Activated CD8-positive, alpha-beta memory T cell treated with anti-CD3 and anti-CD28 coated beads for 1 hour (primary cell): ENCODE data around the gene GOSR1.
"Not testable (repeated sequence)": the region's sequence is repeated elsewhere in the genome, so short reads cannot be mapped to it uniquely, and the experiment has no call there.

Experiments
- DNase-seq, 2 donors: peaks; one replicate each; pipeline ENCODE4 v3.0.0-alpha.2; 2020; ENCODE audit warnings: low read depth in 1 of 2; ENCODE audit errors: extremely low read depth in 1 of 2

Gene GOSR1

DNA sequence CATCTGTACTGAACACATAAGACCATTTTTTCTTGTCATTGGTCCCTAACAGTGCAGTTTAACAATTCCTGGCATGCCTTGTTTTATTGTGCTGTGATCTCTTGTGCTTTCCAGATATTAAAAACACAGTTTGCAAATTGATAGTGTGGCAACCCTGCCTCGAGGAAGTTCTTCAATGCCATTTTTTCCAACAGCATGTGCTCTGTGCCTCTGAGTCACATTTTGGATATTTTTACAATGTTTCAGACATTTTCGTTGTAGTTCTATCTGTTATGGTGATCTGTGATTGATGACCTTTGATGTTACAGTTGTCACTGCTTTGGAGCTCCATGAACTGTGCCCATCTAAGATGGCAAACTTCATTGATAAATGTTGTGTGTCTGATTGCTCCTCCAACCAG is 66.2 kb downstream of the GOSR1 start:
- no peak for DNase-seq

DNA sequence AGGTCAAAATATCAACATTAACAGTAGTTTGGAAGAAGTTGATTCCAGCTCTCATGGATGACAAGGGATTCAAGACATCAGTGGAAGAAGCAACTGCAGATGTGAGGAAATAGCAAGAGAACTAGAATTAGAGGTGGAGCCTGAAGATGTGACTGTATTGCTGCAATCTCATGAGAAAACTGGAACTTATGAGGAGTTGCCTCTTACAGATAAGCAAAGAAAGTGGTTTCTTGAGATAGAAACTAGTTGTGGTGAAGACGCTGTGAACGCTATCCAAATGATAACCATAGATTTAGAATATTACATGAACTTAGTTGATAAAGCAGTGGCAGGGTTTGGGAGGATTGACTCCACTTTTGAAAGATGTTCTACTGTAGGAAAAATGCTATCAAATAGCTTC is 67.8 kb downstream of the GOSR1 start:
- no peak for DNase-seq

DNA sequence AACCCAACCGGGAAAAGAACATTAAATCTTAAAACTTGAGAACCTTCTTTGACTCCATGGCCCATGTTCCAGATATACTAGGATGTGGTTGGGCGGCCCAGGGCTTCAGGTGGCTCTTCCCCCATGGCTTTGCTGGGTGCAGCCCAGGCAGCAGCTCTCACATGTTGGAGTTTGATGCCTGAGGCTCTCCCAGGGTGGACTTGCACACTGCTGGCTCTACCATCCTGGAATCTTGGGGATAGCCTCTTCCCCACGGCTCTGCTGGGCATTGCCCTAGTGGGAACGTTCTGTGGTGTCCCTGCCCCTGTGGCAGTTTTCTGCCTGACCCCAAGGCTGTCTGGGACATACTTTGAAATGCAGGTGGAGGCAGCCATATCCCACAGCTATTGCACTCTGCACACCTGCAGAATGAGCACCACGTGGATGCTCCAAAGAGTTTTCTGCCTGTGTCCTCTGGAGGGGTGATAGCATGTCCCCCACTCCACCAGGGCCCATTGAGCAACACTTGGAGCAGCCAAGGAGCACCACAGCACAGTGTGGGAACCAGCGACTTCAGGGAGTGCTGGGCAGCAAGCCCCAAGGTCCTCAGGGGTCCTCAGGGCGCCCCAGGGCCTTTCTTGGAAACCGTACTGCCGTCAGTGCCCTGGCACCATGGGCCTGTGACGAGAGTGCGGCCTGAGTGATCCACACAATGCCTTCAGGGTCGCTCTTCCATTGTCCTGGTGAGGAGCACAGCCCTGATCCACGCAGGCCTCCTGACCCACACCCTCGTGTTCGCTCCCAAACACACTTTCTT is 70.8 kb downstream of the GOSR1 start:
- DNase-seq: no peak

DNA sequence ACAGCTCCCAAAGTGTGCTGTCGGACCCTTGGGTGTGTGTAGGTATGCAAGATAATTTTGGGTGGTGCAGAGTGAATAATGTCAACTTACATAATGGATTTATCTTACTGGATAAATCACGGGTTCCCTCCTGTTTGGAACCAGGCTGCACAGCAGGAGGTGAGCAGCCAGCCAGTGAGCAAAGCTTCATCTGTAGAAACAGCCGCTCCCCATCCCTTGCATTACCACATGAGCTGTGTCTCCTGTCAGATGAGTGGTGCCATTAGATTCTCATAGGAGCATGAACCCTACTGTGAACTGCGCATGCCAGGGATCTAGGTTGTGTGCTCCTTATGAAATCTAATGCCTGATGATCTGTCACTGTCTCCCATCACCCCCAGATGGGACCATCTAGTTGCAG is 72.0 kb downstream of the GOSR1 start:
- DNase-seq: not testable (repeated sequence)

DNA sequence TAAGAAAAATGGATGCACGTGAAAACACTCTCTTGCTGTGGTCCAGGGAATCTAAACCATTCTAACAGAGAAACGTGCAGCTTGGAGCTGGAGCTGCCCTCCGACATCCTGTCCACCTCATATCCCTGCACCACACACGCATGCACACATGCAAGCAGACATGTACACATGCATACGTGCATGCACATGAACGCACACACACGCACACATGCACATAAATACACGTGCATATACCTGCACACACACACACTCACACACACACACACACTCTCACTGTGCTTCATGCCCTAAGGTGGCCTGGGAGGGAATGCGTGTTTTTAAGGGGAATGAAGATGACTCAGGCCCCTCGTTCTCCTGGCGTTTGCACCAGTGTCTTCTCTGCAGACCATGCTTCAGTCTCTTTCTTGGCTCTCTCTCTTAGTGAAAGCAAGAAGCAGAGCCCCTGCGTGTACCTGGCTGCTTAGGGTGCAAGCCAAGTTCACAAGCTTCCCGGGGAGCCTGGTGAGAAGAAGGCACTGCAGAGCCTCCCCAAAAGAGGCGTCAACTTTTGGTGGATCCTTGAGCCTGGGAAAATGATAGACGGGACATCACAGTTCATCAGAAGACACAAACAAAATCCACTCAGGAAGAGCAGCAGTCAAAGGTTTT is 72.8 kb downstream of the GOSR1 start:
- DNase-seq: no peak

DNA sequence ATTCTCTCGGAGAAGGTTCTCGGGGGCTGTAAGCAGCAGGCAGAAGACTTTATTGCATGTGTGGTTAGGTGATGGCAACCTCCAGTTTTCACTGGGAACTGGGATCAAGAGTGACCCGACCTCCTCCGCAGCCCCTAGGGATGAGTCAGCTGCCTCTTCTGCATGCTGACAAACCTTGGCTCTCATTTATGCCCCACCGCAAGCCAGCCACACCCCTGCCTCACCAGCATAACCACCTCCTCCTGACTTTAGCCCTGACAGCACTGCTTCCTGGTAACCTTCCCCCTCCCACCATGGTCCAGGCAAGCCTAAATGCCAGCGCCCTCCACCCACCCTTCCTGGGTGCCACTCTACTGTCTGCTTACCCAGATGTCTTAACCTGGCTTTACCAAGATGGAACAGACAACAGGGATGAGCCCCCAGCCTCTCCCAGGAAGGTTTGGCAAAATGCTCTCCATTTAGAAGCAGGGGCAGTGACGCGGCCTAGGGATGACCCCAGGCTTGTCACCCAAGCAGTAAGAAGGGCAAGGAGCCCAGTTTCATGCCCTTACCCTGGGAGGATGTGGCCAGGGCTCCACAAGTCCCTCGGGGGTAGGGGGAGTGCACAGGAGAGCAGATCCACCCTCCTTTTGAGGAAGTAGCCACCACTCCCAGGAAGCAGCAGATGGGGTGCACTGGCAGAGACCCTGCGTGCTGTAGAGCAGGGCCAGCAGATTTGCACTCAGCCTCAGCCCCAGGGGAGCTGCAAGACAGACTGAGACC is 73.5 kb downstream of the GOSR1 start:
- DNase-seq: no peak

DNA sequence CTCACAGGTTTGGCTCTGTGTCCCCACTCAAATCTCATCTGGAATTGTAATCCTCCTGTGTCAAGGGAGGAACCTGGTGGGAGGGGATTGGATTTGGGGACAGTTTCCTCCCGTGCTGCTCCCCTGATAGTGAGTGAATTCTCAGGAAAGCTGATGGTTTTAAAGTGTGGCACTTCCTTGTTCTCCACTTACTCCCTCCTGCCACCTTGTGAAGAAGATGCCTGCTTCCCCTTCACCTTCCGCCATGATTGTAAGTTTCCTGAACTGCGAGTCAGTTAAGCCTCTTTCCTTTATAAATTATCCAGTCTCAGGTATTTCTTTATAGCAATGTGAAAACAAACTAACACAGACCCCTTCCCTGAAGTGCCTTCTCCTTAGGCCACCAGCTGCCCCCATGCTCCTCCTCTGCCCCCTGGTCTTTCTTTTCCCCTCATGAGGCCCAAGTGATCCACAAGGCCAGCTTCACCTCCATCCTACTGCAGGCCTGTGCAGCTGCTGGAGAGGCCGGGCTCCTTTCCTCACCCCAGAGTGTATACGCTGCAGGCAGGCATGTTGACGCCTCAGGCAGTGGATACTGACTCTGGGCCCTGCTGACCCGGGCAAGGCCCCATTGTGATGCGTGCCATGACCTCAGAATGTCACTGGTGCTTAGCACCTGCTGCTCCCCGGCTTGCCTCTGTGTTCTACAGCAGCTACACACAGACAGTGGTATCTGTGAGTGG is 74.2 kb downstream of the GOSR1 start:
- not testable (repeated sequence) for DNase-seq

DNA sequence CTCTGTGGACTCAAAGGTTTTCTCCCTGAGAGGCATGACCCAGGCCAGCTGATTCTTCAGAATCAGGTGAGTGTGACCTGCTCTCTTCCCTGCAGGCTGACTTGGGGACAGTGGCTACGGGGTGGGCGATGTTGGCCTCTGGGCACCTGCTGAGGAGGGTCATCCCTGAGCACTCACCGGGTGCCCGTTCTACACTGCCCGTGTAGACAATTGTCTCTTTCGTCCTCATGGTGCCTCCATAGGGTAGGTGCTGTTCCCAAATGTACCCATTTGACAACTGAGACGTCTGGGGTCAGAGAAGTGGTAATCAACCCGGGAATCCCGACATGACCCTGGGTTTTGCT is 74.8 kb downstream of the GOSR1 start:
- no peak for DNase-seq

DNA sequence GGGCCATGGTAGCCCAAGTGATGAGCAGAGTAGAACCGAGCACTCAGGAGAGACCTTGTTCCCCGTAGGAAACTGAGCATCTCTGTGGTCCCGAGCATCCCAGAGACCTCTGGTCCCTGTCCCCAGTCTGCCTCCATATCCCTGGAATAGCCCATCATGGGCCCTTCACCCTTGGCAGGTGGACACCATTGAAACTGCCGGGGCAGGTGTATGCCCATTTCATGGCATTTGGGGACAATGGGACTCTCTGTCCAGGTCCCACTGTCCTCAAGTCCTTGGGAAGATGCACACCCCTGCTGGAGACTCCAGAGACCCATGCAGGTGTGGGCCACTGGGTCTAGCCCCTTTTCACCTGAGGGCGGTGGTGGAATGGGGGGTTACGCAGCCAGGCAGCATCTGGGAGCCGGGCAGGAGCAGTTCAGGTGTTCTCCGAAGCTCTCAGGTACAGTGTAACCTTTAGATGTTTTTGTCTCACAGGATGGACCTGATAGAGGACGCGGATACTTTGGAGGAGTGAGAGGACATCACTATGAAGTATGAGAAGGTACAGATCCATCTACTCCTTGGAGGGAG is 75.9 kb downstream of the GOSR1 start:
- DNase-seq: no peak

DNA sequence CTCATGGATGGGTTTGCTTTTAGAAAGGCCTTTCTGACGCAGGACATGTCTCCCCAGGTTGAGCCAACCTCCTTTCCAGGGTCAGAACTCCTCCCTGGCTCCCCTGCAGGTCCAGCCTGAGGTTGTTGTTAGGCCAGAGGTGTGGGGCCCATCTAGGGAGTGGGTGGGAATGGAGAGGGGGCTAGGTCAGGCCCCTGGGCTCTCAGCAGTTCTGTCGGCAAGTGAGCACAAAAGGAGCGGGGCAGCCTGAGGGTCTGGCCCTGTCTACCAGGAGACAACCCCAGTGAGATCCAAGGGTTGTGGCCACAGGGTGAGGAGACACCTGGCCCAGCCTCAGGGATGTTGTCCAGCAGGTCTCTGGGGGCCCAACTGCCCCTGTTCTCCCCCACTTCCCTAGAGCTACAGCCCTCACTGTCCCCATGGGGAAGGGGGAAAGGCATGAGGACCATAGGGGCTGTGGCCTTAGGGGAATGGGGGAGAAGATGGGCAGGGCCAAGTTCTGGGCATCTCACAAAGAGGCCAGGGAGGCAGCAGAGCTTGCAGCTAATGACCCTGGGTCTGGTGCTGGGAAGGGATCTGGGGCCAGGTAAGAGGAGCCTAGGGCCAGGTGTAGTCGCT is 76.7 kb downstream of the GOSR1 start:
- not testable (repeated sequence) for DNase-seq

DNA sequence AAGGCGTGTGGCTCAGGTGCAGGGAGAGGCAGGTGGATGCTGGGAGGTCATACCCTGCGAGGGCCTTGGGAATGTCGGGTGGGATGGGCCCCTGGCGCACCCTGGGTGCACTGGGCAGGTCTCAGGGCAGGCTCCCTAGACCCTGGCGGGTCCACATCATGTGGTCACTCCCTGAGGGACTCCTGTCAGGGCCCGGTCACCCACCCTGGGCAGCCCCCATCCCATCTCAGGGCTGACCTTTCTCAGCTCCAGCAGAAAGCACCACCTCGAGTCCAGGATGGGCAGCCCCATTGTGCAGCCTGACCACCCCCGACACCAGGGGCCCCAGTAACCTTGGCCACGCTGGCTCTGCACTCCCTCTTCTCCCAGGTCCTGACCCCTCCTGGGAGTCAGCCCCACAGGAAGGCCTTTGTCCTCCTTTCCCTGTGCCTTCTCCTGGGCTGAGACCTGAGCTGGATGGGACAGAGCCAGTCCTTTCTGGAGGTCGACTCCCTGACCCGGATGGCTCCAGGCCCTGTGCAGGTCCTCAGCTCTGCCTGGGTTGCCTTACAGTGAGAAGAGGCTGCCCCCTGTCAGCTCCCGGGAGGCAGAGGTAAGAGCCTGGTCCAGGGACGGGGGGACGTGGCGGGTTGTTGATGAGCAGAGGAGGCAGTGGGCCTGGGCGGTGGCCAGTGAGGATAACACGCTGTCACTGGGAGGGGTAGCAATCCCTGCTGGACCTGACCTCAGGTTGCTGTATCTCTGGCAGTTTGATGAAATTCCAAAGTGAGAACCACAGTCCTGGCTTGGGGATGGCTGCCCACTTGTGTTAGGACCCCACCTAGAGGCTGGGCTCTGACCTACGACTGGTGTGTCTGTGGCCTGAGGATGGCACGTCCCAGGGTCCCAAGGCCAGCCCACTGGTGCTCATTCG is 77.9 kb downstream of the GOSR1 start:
- no peak for DNase-seq

DNA sequence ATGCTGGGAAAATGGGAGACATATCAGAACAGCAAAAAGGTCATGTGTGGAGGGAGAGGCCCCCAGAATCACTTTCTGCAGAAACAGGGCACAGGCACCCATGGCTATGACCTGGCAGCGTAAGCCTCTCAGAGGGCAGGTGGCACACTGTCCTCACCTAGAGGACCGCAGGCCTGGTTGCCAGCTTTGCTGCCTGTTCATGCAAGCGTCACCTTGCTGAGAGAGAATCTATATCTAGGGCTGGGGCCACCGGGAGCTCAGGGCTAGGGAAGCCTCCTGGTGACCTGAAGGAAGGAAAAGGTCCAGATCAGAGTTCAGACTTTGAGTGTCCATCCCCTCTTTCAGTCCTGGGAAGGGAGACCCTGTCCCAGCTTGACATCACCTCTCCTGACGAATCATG is 78.7 kb downstream of the GOSR1 start:
- no peak for DNase-seq

DNA sequence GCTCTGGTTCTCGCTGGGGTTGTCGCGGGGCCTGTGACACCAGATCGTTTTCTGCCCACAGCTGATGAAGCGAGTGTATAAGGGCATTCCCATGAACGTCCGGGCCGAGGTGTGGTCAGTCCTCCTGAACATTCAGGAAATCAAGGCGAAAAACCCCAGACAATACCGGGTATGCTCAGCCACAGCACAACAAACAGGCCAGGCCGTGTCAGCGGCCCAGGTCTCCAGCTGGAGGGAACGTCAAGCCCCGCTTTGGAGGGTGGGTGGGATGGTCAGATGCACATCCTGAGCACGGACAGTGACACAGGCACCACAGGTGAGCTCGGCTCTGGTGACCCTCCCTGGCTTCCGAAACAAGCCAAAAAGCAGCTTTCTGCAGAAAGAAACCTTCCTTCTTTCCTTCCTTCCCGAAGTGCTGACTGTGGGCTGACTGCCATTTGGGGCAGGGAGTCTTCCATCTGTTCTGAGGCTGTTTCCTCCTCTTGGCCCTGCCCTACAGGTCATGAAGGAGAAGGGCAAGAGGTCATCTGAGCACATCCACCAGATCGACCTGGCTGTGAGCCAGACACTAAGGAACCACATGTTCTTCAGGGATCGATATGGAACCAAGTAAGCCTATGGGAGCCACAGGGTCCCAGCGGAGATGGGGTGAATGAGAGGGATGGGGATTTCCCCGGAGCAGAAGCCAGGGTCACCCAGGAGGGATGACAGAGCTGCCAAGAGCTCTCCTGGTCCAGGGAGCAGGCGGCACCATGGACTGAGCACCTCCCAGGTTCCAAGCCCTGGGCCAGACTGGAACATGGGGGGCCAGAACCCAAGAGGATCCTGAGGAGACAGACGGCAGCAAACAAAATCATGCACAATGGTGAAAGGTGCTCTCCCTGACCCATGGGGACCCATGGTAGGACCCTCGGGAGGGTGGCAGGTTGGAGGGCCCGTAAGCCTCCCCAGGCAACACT is 79.4 kb downstream of the GOSR1 start:
- no peak for DNase-seq

DNA sequence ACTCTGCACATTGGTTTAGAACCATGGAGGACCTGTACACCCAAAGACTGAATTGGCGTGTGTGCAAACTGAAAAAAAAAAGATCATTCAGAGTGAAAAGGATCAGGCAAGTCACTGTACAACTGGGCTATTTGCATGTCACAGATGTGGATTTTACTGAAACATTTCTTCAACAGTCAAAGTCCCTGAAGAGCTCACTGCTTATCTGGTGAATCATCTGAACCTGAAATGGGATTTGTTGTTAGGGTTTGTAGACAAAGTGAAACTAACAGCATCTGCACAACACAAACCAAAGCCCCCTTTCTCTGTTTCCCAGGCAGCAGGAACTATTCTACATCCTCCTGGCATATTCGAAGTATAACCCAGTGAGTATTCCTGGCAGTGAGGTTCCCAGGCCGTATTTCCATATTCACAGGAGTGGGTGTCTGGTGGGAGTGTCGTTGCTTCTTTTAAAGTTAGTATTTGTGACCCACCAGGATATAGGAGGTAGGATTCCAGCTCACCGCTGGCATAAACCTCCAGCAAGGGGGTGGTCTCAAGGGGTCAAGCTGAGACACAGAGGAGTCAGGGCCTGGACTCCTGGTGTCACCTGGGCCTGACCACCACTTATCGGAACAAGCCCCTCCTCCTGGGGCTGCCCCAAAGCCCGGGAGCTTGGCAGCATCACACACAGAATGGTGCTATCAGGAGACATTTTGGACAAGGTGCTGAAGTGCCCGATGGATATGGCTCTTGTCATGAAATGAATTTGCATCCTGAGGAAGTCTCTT is 80.9 kb downstream of the GOSR1 start:
- no peak for DNase-seq

DNA sequence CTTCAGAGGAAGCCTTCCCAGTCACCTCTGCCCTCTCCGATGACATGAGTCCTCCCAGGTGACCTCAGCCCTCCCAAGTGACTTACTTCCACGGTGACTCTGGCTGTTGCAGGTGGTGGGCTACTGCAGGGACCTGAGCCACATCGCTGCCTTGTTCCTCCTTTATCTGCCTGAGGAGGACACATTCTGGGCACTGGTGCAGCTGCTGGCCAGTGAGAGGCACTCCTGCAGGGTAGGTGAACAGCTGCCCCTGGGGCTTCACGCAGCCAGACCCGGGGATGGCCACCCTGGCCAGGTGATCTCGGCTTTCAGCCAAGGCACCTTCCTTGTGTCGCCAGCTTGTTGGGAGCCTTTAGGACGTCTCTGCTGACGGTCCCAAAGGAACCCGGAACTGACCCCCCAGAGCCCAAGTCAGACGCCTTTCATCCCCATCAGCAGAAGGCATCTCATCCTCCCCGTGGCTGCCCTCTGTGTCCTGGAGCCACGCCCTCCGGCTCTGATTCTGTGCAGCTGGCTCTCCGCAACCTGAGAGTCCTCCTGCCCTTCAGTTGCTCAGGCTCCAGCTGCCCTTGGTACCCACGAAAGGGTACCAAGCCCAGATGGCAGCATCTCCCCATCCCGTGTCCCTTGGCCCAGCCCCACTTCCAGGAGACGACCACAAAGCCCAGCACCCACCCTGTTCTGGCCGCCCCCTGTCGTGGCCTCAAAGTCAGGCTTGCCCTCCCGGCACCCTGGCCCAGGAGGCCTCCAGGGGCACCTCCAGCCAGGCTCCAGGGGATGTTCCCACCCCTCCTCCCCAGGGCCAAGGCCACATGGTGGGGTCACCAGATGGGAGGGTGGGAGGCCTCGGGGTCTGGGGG is 81.7 kb downstream of the GOSR1 start:
- DNase-seq: no peak

DNA sequence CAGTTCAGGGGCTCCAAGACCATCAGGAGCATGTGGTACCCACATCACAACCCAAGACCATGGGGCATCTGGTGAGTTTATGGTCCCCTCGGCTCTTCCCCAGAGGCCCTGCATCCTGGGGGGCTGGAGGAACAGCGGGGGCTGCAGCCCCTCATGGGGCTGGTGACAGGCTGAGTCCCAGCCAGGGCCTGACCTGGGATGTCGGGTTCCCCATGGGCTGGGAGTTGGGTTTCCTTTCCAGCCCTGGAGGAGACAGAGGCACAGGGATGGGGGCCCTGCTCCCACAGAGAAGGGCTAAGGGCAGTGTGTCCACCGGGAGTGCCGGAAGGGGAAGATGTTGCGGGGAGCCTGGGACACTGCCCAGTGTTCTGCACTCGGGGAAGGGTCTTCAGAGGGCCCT is 82.4 kb downstream of the GOSR1 start:
- no peak for DNase-seq
